NCI-H2227 (cell line): ENCODE measurements around the gene MRE11.
A peak's percentile ranks its signal among the peaks of the same experiment; 100 is the strongest.

Source experiments
- DNase-seq: peaks from one replicate; lab custom pipeline; 2025; ENCODE audit not compliant: unreplicated experiment; lab: John Stamatoyannopoulos, UW

The MRE11 gene

DNA sequence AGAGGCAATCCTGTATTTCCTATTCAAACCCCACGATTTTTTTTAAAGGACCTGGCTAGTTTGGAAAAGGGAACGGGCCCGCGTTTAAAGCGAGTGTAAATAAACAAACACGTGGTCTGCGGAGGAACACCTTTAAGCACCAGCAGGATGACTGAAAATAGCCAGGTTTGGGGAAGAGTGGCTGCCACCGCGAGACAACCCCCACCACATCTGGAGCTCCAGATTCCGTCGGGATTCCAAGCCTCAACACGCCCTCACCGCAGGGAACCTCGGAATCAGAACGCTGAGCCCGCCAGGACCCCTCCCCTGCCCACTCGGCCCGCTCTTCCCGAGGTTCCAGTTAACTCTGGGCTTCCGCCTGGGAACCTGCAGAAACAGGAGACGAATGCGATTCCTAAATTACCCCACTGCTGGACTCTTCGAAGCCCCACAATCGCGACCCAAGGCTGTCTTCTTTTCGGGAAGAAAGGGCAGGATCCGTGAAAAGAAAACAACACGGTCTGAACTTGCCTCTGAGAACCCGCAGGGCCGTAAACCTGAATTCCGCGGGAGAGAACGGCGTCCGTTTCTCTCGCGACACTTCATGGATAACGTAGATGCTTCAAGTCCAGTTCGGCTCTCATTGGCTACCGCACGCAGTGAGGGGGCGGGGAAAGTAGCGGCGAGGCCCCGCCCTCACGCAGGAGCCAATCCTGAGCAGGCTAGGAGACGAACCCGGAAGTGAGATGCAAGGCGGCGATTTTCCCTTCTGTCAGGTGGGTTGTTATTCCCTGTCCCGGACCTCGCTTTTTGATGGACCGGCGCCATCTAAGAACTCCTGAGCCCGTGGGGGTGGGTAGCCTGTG, at the start of gene MRE11, which contains the start of gene ANKRD49:
Gene MRE11 (minus strand): TSS at position 564 of the 845 bp plus-strand sequence. CDS start 1,043 bp downstream, outside the sequence.
Gene ANKRD49 (plus strand): TSS at position 704 of the 845 bp plus-strand sequence. CDS start 2,710 bp downstream, outside the sequence.
- peak; percentile 97 for DNase-seq

DNA sequence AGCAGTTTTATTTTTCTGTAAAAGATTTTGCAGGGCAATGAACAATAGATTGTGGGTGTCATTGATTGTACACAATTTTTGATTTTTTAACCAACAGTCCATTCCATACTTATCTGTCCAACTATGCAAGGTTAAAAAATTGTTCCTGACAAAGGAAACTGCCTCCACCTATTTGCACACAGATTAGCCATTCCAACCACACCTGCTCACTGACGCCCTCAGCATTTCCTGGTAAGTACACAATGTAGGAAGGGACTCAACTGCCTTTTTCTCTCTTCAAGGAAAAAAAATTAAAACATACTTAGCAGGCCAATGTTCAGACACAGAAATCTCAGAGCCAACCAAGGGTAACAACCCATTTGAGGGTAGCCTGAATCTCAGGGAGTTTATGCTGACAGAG, 45.8 kb upstream of the MRE11 start:
- DNase-seq, result no peak

DNA sequence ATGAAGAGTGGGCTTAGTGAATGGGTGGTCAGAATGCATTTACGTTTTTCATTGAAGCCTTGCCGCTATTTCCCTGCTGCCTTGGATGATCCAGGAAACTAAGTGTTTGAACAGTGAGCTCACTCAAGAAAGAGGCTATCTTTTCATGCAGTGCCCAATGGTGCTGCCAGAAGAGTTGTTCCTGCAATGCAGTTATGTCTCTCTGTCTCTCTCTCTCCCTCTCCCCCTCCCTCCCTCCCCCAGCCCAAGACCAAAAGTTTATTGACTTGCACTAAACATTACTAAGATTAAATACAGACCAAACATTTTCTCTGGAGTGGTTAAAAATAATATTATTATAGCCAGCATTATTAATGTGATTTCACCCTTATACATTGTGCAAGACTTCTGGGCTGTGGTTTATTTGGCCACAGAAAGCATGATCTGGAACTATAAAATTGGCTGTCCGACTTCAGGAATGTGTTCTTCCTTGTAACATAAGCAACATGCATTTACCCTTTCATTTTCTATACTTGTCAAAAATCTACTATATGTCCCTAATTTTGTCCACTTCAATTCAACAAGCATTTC, 43.5 kb upstream of the MRE11 start:
- DNase-seq, result no peak

DNA sequence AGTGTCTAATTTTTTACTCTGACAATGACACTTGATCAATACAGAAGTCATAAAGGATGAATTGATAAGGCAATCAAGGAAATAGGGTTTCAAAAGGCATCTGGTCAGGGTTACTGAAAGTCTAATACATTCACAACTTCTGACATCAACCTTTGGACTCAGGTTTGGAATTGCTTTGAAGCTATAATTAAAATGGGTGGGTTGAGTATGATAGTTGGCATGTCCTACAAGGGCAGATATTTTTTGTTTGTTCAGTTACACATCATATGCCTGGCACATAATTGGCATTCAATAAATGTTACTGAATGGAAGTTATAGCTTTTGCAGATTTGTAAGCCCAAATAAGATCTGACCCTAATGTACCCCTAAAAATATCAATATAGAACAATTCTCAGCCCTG, 42.7 kb upstream of the MRE11 start:
- DNase-seq, result no peak

DNA sequence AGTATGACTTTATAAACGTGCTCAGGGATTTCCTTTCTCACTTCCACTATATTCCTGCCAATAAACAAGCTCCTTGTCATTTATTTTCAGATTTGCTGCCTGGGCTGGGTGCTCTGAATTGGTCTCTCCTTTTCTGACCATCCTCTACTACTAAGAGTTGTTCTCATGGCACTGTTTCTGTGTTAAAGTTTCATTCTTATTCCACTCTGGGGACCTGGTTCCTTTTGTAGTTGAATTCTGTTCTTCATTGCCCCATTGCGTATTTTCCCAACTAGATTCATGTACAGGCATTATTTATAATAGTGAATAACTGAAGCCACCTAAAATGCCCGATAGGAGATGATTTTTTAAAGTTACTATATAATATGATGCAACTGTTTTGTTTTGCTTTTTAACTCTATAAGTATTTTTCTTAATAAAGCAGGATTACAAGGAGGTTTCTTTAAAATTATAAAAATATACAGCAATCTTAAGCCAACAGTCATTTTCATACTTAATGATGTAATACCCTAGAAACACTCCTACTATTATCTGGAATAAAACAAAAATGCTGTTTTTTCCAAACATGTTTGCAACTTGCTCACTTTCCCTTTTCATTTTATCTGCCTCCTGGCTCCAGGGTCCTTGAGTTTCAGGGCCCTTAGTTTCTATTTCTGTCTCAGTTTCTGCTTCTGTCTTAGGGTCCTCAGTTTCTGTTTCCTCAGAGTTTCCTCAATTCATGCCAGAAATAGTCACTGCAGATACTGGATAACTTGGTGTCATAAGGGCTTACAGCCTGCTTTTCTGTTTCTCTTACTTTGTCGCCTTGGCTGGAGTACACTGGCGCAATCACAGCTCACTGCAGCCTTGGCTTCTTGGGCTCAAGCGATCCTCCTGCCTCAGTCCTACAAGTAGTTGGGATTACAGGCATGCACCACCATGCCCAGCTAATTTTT, 40.3 kb upstream of the MRE11 start:
- no peak for DNase-seq

DNA sequence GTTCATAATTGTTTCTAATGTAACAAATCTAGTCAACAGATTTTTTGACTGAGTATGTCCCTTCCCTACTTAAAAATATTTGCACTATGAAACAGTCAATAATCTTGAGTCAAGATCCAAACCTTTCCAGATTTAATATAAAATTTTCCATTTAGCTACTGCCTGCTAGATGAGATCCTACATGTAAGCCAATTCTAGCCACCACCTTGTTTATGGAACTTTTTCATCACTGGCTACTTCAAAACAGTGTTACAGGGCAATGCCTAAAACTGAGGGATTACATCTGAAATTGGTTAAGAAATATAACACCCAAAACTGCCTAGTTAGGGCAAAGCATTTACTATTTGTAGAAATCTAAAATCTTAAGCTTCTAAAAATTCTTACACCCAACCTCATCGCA, 39.6 kb upstream of the MRE11 start:
- DNase-seq, result no peak

DNA sequence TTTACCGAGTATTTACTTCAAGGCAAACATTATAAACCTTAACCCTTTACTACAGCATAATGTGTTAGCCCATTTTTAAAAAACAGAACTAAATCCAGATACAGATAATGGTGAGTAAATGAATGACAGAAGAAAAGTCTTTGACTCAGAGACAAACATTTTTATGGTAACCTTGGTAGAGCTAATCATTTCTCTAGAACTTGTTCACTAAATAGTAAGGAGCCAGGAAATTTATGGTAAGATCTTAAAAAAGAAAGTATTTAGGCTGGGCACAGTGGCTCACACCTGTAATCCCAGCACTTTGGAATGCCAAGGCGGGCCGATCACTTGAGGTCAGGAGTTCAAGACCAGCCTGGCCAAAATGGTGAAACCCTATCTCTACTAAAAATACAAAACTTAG, 38.6 kb upstream of the MRE11 start:
- DNase-seq, result no peak

DNA sequence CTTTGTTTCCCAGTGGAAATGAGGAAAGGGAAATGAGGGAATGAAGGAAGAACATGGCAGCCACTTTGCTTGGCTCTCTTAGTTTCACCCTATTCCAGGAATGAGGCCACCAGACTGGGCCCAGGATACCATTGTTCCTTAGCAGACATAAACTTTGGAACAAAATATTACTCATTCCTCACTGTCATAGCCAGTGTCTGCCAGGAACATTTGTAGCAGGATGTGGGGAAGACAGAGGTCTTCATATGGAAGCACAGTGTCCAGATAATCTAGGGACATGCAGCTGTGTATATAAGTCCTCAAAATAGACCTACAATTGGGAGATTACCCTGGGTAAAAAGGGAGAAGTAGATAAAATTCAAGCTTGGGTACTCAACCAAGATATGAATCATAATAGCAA, 34.9 kb upstream of the MRE11 start:
- no peak for DNase-seq

DNA sequence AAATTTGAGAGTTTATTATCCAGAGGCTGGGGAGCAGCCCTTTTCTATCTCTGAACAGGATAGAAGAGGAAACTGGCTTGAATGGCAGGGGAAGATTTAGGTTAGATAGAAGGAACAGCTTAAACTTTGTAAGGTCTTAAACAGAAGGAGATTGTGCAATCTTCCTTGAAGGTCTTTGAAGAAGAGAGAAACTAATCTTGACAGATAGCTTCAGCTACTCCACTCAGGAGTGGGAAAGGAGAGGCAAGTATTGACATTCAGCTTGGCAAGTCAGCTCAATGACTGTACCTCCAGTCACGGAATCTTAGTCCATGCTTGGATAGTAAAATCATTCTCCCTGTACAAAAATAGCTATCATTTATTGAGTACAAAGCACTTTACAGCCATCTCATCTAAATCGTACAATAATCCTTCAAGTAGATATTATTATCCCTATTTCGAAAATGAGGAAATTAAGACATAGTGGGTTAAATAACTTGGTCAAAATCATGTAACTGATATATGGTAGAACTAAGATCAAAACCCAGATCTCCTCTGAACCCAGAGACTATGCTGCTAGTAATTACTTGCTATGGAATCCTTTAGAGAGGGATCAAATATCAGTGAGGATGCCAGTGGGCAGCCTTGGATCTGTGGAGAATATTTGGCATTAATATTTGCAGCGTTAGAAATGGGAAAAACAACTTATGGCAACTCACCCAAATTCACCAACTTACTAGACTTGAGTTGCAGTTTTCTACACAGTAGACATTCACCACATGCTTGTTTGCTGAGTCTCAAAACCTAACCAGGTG, 33.2 kb upstream of the MRE11 start:
- no peak for DNase-seq

DNA sequence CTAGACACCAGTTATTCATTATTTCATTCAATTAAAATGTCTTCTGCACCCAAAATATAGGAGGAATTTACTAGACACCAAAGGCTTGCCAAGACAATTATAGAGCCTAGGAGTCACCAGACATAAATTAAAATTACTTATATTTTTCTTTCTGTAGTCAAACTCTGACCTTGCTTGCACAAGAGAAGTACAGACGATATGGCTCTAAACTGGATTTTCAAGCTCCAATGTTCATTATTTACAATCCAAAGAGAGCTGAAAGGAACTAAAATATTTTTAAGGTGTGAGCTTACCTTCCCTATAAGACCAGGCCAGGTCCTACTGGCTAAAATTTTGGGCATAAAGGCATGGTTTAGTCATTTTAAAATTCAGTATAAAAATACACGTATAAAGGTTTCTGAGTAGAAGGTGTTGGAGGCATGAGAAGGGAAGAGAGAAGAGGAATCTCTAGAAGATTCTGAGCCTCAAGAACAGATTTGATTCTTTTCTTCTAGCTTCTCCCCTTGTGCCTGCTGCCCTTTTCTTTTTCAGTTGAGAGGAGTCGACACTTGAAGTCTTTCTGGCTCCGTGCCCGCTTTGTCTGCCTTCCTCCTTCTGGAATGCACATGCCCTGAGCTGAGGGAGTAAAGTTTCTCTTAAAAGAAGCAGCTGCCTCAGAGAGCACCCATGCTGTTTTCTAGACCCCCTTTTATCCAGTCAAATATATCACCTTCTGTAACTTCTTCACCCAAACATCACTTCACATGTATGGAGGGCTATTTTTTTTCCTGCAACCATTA, 32.1 kb upstream of the MRE11 start:
- peak; percentile 32 for DNase-seq

DNA sequence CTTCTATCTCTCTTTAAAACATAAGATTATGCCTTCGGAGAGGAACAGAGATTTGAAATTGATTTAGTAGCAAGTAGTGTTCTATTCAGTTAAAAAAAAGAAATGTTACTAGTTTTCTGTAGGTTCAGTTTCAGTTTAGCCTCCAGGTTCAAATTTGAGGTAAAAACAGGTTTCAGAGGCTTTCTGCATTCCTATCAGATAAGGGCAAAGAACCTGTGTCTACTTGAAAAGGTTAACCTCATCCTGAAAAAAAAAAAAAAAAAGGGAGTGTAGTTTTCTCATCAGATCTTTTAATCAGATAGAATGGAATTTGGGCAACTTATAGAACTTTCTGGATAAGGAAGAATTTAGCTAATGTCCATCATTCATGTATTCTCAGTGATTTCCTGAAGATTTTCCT, 30.7 kb upstream of the MRE11 start:
- DNase-seq, result no peak

DNA sequence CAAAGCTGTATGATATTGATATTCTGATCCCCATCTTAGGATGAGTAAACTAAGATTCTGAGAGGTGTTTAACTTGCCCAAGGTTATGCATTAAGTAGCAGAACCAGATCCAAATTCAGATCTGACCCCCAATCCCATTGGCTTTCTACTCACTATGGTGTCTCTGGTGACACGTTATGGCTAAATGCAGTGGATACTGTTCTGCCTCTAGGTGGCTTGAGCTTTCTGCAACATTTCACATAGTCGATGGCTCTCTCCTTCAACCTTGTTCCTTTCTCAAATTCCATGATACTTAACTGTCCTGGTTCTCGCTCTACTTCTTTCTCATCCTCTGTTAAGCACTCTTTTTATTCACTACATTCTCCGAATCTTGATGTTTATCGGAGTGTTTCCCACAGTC, 28.0 kb upstream of the MRE11 start:
- DNase-seq, result no peak

DNA sequence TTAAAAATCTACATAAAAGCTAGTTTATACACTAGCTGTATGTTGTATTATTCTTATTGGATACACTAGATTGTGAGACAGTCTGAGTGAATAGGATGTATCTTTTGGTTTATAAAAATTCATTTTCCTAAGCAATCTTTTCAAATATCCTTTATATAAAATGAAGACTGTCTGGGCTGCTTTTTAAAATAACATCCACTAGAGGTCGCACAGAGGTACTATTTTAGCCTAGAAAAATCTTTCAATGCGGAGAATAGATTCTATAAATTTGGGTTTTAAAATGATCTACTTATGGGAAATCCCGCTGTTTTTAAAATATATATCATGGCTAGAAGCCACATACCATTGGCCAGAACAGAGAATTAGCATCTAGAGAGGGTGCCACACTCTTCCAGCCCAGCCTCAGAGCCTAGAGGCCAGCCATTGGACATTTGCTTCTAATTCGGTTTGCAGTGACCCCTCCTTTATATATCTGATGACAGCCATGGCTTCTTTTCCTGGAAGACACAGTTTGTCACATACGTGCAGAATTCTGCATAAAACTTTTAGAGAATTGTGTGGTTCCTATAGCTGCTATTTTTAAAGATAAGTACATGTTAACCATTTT, 25.9 kb upstream of the MRE11 start:
- peak; percentile 37 for DNase-seq

DNA sequence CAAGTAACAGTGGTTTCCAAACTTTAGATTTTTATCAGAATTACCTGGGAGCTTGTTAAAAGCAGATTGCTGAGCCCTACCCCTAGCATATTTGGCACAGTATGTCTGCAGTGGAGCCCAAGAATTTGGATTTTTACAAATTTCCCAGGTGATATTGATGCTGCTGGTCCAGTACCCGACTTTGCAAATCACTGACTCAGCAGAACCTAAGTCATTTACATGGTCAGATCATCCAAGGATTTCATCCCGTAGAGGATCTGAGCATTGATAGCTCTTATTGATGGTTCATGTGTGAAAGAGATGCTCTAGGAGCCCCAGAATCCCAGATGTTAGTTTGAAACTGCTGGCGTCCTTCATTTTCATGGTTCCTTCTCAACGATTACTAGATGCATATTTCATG, 24.7 kb upstream of the MRE11 start:
- no peak for DNase-seq

DNA sequence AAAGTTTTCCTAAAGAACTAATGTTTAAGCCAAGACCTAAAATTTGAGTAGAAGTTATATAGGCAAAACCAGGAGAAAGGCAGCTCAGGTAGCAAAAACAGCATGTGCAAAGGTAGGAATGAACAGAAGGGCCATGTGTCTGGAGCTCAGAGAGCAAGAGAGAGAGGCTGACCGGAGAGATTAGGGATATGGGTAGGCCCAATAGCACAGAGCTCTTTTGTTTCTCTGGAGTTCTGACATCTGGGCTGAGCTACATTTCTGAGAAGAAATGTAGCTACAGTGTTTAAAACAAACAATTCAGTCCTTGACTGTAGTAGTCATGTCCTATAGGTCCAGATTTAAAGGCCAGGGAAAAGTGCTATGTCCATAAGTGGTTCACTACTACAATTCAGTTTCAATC, 23.1 kb upstream of the MRE11 start:
- DNase-seq, result no peak

DNA sequence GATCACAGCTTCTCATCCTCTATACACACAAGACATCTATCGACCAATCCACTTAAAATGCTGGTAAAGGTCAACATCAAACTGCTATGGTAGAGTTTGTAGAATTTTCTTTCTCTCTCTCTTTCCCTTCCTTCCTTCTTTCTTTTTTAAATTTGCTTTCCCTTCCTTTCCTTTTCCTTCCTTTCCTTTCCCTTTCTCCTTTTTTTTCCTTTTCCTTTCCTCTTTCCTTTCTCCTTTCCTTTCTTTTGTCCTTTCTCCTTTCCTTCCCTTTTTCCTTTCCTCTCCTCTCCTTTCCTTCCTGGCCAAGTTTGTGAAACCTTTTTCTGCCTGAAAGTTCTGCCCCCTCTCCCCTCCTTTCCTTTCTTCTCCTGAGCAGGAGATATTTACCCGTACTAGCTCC, 21.8 kb upstream of the MRE11 start:
- no peak for DNase-seq

DNA sequence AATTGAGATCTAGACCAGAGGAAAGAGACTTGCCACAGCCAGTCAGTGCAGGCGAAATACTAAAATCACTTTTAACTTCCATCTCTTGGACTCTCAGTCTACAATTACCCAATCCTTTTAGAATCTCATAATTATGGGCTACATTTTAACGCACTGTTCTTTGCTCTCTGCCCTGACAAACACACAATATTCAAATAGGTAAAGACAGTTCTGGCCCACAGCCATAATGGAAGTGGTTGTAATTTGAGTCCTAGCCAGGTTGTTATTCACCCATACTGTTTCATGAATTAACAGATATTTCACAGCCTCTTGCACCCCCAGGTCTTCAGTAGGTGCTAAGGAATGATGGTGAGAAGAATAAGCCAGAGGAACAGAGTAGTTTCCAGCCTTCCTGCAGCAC, 19.4 kb upstream of the MRE11 start:
- DNase-seq, result peak; percentile 39

DNA sequence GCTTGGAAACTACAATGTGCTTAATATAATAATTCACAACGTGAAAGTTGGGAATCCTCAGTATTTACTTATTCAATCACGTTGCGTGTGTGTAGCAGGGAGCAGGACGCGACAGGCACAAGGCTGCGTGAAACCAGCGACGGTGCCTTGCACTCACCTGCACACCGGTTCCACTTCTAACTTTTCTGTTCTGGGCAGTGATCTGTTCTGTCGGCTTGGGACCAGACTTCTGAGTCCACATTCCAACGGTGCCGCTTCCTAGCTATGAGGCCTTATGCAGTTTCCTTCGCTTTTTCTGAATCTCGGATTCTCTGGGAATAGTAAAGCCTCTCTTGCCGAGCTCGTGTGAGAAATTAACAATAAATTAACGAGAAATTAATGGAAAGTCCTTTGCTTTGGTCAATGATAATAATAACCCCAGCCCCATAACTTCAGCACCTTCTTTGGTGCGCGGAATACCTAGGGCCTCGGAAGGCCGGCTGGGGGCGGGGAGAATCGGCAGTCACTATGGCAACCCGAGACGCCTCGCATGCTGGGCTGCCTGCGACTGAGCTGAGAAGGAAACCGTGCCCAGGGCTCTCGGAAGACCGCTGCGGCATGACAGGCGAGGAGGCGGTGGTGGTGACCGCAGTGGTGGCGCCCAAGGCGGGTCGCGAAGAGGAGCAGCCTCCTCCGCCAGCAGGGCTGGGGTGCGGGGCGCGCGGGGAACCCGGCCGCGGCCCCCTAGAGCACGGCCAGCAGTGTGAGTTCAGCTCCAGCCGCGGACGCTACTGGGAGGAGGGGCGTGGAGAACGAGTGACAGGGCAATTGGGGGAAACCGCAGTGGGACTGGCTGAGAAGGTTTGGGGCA, 18.5 kb upstream of the MRE11 start, which contains the start of gene C11orf97:
Gene C11orf97 (plus strand): TSS at position 530 of the 850 bp plus-strand sequence. CDS start 68 bp downstream, at position 598.
- DNase-seq, result peak; percentile 72
